NB4 (cell line): ENCODE measurements around the gene MALRD1.

Experiments
- DNase-seq: peaks from one replicate; pipeline ENCODE4 v3.0.0; 2010; ENCODE audit warnings: low read depth
- H3K4me3 ChIP-seq: one replicate; pipeline ENCODE4 v1.5.1; 2011; ENCODE audit warnings: mild to moderate bottlenecking, low read depth, low read length, moderate library complexity
- CTCF ChIP-seq: IDR thresholded peaks from one replicate; pipeline ENCODE4 v1.5.1; 2012; ENCODE audit warnings: low read depth, low read length
- MAX ChIP-seq: IDR thresholded peaks from 2 replicates; pipeline ENCODE4 v1.6.1; 2011; ENCODE audit warnings: low read depth, low read length
- MYC ChIP-seq: IDR thresholded peaks from 2 replicates; pipeline ENCODE4 v1.6.1; 2011; ENCODE audit warnings: low read depth, low read length
- POLR2A ChIP-seq: IDR thresholded peaks from 2 replicates; pipeline ENCODE4 v1.6.1; 2011; ENCODE audit warnings: mild to moderate bottlenecking; ENCODE audit not compliant: insufficient read length; ENCODE audit errors: extremely low read depth

The MALRD1 gene

GRCh38 chr10:19385846-19386450 lies 337.3 kb downstream of the MALRD1 start:
- no peak for DNase-seq
- no peak for TF ChIP-seq MAX
- TF ChIP-seq POLR2A = no peak
- no peak for TF ChIP-seq CTCF
- TF ChIP-seq MYC = no peak
- H3K4me3 ChIP-seq = no peak overlapping the region

- TF ChIP-seq POLR2A = no peak
- no peak for TF ChIP-seq MAX
- TF ChIP-seq CTCF = no peak
- TF ChIP-seq MYC = no peak
- no peak overlapping the region for H3K4me3 ChIP-seq
- no peak for DNase-seq
Measured at GRCh38 chr10:19408924-19409323, 360.3 kb downstream of the MALRD1 start.

GRCh38 chr10:19411119-19411518 lies 362.5 kb downstream of the MALRD1 start:
- TF ChIP-seq MYC (no peak), MAX (no peak), CTCF (no peak), POLR2A (no peak)
- H3K4me3 ChIP-seq = no peak overlapping the region
- DNase-seq = no peak

- DNase-seq = peak; percentile 10
- TF ChIP-seq MAX (no peak), MYC (no peak), CTCF (peak; percentile 5), POLR2A (no peak)
- H3K4me3 ChIP-seq = no peak overlapping the region
Measured at GRCh38 chr10:19412531-19412930, 363.9 kb downstream of the MALRD1 start.

GRCh38 chr10:19416164-19416563 lies 367.6 kb downstream of the MALRD1 start:
- no peak for DNase-seq
- TF ChIP-seq CTCF (no peak), MYC (no peak), MAX (no peak), POLR2A (no peak)
- no peak overlapping the region for H3K4me3 ChIP-seq

- DNase-seq = no peak
- TF ChIP-seq CTCF = no peak
- TF ChIP-seq MYC = no peak
- no peak for TF ChIP-seq POLR2A
- no peak for TF ChIP-seq MAX
- H3K4me3 ChIP-seq = no peak overlapping the region
Measured at GRCh38 chr10:19417740-19418139, 369.1 kb downstream of the MALRD1 start.
